IPS-20b (cell line): ENCODE data around the gene CDKN1A.

Source experiments
- H3K27ac ChIP-seq: one replicate; pipeline ENCODE4 v1.5.1; 2013; ENCODE audit warnings: low read length
- H3K27me3 ChIP-seq: 2 replicates; pipeline ENCODE4 v1.6.1; 2013; ENCODE audit warnings: mild to moderate bottlenecking, low read length, inconsistent platforms; ENCODE audit not compliant: insufficient read depth
- H3K36me3 ChIP-seq: 2 replicates; pipeline ENCODE4 v1.6.1; 2013; ENCODE audit warnings: low read depth, mild to moderate bottlenecking, inconsistent platforms, low read length, moderate library complexity; ENCODE audit not compliant: insufficient read depth
- H3K4me1 ChIP-seq: 2 replicates; pipeline ENCODE4 v1.6.1; 2013; ENCODE audit warnings: mild to moderate bottlenecking, control low read depth, inconsistent platforms, low read length, moderate library complexity; ENCODE audit not compliant: insufficient read depth
- H3K4me3 ChIP-seq: 2 replicates; pipeline ENCODE4 v1.5.1; 2013; ENCODE audit warnings: mild to moderate bottlenecking, low read length, inconsistent platforms
- H3K9ac ChIP-seq: 2 replicates; pipeline ENCODE4 v1.6.1; 2013; ENCODE audit warnings: low read depth, mild to moderate bottlenecking, inconsistent platforms, low read length, moderate library complexity
- H3K9me3 ChIP-seq: 2 replicates; pipeline ENCODE4 v1.6.1; 2013; ENCODE audit warnings: mild to moderate bottlenecking, low read depth, low read length, inconsistent platforms; ENCODE audit not compliant: insufficient read depth

Gene CDKN1A

DNA sequence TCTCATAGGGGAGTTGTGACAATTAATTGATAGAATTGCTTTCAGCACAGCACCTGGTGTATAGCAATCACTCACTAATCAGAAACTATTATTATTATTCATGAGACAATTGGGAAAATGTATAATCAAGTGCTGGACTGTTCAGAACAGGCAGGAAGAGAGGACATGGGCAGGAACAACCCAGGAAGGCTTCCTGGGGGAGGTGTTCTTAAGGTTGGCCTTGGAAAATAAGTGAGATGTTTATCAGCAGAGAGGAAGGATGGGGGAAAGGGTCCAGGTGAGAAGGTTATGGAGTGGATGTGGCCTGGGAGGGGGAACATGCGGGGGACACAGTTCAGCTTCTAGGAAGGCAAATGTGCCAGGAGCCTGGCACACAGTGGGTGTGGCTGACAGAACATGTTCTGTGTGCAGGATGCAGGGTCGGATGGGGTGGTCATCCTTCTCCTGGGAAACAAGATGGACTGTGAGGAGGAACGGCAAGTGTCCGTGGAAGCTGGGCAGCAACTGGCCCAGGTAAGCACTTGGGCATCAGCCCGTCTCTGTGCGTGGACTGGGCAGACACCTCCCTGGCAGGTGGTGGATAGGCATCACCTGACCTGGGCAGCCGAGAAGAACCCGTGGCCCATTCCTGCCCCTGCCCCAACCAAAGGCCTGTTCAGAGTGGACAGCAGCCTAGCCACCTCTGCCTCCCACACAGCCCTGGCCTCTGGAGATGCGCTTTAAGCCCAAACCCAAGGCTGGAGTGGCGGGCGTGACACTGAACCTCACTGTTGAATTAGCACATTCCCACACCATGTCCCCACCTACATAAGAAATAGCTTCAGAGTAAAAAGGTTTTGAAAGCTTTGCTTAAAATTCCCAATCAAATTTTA is 50.0 kb downstream of the CDKN1A start:
- Histone ChIP-seq H3K27me3 (no peaks in the 10 kb centered on the region), H3K9ac (no peak overlapping the region), H3K4me3 (no peak overlapping the region), H3K27ac (no peak overlapping the region), H3K9me3 (no peaks in the 10 kb centered on the region), H3K36me3 (no peaks in the 10 kb centered on the region), H3K4me1 (peaks cover 8% of the 10 kb centered on the region; the same call in 1 of the 2 replicates)

DNA sequence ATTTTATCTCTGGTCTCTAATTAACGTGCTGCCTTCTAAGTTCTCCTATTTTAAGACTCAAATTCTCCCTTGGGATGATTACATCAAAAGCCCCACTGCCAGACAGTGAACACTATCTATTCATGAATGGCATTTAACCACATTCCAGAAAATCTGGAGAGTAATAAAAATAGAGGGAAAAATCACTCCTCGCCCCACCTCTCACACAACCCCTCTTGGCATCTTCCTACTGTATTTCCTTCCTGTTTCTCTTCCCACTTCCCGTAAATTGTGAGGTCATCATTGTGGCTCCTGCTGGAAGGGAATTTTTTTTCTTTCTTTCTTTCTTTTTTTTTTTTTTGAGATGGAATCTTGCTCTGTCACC is 50.6 kb downstream of the CDKN1A start:
- H3K27me3 ChIP-seq, result no peaks in the 10 kb centered on the region
- no peak overlapping the region for H3K9ac ChIP-seq

DNA sequence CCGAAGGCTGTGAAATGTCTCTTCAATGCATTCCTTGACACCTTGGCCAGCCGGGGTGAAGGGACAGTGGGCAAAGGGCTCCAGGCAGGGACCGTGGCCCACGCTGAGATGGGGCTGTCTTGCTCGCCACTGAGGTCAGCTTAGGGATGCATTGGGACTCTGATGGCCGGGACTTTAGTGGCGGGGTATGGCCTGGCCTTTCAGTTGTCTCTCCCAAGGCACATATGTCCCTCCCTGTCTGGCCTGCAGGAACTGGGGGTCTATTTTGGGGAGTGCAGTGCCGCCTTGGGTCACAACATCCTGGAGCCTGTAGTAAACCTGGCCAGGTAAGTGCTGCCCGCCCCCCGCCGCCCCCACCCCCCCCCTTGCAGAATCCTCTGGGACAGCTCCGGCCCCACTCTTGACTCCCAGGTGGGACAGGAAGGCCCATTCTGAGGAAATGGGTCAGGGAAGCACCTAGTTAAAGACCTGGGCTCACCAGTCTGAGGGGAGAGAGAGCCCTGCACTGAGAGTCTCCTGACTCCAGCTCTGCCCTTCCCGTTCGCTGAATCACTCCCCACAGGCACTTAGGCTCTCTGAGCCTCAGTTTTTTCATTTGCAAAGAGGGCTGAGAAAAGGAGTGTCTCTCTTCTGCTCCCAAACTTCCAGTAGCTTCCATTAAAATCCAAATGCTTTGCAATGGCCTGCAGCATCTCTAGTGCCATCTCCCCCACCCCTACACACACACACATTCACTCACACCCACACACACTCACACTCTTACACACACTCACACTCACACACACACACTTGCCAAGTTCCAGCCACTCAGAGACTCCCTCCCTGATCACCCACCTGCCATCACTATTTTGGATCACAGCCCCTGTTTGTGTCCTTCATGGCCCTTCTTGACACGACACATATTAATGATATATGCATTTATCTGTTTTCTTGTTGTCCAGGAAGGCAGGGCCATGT is 52.2 kb downstream of the CDKN1A start:
- Histone ChIP-seq H3K4me1 (peaks cover 8% of the 10 kb centered on the region; the same call in 1 of the 2 replicates), H3K27me3 (no peaks in the 10 kb centered on the region), H3K27ac (no peak overlapping the region), H3K9ac (no peak overlapping the region), H3K4me3 (no peak overlapping the region), H3K9me3 (no peaks in the 10 kb centered on the region), H3K36me3 (no peaks in the 10 kb centered on the region)

More for the DNA sequence above, 50.6 kb downstream of the CDKN1A start:
- Histone ChIP-seq H3K4me1 (peaks cover 8% of the 10 kb centered on the region; the same call in 1 of the 2 replicates), H3K9me3 (no peaks in the 10 kb centered on the region), H3K4me3 (no peak overlapping the region), H3K27ac (no peak overlapping the region), H3K36me3 (no peaks in the 10 kb centered on the region)

DNA sequence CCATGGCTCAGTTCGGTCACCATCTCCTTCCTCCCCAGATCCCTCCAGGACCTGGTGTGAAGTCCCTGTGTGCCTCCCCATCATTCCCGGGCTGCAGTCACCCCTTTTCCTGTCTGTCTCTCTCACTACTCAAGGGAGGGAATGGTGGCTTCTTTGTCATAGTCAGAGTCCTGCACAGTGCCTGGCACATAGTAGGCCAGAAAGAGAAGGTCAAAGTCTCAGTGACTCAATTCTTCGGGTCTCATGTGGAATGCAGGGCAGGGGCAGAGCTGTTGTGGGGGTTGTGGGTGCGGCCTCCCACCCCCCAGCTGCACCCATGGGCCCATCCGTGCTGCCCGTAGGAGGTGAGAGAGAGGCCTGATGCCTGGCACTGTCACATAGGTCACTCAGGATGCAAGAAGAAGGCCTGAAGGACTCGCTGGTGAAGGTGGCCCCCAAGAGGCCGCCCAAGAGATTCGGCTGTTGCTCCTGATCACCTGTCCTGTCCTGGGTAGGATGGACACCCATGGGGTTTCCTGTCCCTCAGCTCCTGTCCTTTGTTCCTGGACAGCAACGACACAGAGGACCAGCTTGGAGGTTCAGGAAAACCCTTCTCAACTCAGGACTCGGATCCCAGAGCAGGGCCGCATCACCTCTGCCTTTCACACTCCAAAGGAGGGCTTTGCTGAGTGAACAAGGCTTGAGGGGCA is 53.3 kb downstream of the CDKN1A start:
- Histone ChIP-seq H3K9me3 (no peaks in the 10 kb centered on the region), H3K27me3 (no peaks in the 10 kb centered on the region), H3K4me3 (no peak overlapping the region), H3K9ac (no peak overlapping the region), H3K4me1 (peaks cover 8% of the 10 kb centered on the region; the same call in 1 of the 2 replicates), H3K36me3 (no peaks in the 10 kb centered on the region), H3K27ac (no peak overlapping the region)

DNA sequence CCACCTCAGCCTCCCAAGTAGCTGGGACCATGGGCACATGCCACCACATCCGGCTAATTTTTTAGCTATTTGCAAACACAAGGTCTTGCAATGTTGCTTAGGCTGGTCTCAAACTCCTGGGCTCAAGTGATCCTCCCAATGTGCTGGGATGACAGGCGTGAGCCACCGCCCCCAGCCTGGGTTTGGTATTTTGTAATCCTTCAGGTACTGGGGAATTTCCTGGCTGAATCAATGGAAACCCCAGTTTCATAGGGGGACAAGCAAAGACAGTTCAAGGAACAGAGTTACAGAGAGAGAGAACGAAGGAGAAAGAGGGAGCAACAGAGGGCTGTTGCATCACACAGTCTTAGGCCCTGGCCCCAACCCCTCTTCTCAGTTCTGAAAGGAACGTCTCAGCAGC is 54.8 kb downstream of the CDKN1A start:
- no peak overlapping the region for H3K9ac ChIP-seq
- no peak overlapping the region for H3K4me3 ChIP-seq
- no peak overlapping the region for H3K27ac ChIP-seq
- no peaks in the 10 kb centered on the region for H3K36me3 ChIP-seq
- no peaks in the 10 kb centered on the region for H3K9me3 ChIP-seq
- H3K4me1 ChIP-seq, result peaks cover 8% of the 10 kb centered on the region; the same call in 1 of the 2 replicates
- H3K27me3 ChIP-seq, result no peaks in the 10 kb centered on the region

DNA sequence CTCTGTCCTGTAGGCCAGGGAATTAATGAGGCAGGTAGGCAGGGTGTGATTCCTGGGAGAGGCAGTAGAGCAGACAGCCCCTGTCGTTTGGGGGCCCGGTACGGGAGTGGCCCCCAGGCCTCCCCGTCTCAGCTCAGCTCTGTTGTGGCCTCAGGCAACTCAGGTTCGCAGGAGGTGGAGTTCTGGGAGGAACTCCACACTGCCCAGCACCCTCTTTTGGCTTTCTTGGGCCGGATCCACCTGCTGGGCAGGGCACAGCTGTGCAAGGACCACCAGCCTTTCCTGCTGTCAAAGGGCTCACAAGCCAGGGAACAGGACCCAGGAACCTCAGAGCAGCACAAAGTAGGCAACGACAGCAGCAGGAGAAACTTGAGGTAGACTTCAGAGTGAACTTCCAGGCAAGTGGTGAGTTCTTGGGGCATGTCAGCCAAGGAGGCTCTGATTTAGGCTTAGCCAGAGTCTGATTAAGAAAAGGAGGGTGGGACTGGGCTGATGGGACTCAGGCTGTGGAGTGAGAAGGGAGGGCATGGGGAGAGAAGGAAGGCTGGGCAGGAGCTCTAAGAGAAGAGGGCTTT is 56.1 kb downstream of the CDKN1A start:
- no peak overlapping the region for H3K4me3 ChIP-seq

DNA sequence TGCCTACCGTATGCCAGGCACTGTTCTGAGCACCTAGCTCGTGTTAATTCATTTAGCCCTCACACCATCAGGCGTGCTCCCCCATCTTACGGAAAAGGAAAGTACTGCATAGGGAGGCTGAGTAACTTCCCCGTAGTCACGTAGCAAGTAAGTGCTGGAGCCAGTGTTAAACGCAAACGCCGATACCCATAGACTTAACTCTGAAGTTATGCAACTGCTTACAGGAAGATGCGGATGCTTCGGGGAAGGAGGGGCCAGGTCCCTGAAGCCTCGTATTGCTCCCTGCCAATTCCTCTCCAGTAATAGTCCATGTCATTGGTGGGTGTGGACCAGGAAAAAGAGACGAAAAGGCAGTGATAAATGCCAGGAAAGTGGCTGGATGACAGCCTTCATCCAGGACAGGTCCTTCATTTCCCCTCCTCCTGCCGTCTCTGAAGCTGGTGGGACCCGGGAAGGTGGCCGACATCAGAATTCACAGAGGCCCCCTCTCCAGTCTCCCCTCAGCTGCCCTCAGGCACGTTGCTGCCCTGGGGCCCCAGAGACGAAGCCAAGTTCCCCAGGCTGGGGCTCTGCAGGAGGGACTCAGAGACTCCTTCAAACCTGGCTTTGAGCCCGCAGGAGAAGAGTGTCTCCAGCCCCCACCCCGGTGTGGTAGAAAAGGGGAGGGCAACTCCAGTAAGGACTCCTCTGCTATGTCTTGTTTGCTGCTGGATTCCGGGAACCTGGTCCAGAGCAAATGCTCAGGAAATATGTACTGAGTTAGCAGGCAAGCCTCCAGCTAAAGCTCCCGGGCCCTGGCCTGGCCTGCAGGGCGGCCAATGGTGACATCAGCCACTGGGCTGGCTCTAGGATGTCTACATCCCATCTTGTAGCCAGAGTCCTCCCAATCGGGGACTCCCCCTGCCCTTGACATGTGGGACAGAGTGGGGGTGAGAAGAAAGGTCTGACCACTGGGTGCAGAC is 56.9 kb downstream of the CDKN1A start:
- Histone ChIP-seq H3K27me3 (no peaks in the 10 kb centered on the region), H3K9me3 (no peaks in the 10 kb centered on the region), H3K36me3 (no peaks in the 10 kb centered on the region), H3K27ac (no peak overlapping the region), H3K4me3 (no peak overlapping the region), H3K4me1 (peaks cover 8% of the 10 kb centered on the region; the same call in 1 of the 2 replicates), H3K9ac (no peak overlapping the region)

More for the DNA sequence above, 56.1 kb downstream of the CDKN1A start:
- Histone ChIP-seq H3K9ac (no peak overlapping the region), H3K36me3 (no peaks in the 10 kb centered on the region), H3K27me3 (no peaks in the 10 kb centered on the region), H3K27ac (no peak overlapping the region), H3K9me3 (no peaks in the 10 kb centered on the region), H3K4me1 (peaks cover 8% of the 10 kb centered on the region; the same call in 1 of the 2 replicates)
